Common myeloid progenitor, CD34-positive (primary cell): ENCODE data around the gene NRAP.

ENCODE experiments used
- CTCF ChIA-PET: fragments of 350-600 bp; sonication (Branson Sonifier 250); formaldehyde crosslinking; loops from one replicate; lab custom pipeline; 2021; ENCODE audit warnings: antibody characterized with exemption; lab: Charles Lee
- POLR2A ChIA-PET: fragments of 350-600 bp; sonication (Branson Sonifier 250); formaldehyde crosslinking; loops from one replicate; lab custom pipeline; 2021; ENCODE audit warnings: antibody characterized with exemption; lab: Charles Lee
- DNase-seq, 3 donors: peaks; one replicate each; pipeline versions ENCODE4 v3.0.0 to v3.0.0-alpha.2; 2013
- H3K27ac ChIP-seq, 2 experiments: 1 replicate in 1 of 2; 2 replicates in 1 of 2; pipeline ENCODE4 v1.7.0; 2013; ENCODE audit warnings: inconsistent platforms in 2 of 2, low read length in 2 of 2, mild to moderate bottlenecking in 2 of 2, low read depth in 1 of 2, moderate library complexity in 1 of 2; ENCODE audit not compliant: severe bottlenecking in 2 of 2, insufficient read depth in 1 of 2, poor library complexity in 1 of 2
- H3K27me3 ChIP-seq, 5 experiments: replicated peaks in 2 of 5; 1 replicate in 3 of 5; 2 replicates in 2 of 5; pipeline versions ENCODE4 v1.6.1 to v1.7.0; 2013; ENCODE audit warnings: low read length in 4 of 5, mild to moderate bottlenecking in 2 of 5, moderate library complexity in 2 of 5, inconsistent platforms in 1 of 5; ENCODE audit not compliant: insufficient read depth in 5 of 5, control insufficient read depth in 4 of 5
- H3K36me3 ChIP-seq, 4 experiments: 1 replicate in 2 of 4; 2 replicates in 2 of 4; pipeline versions ENCODE4 v1.6.1 to v1.7.0; 2013; ENCODE audit warnings: low read length in 3 of 4, control low read depth in 1 of 4, mild to moderate bottlenecking in 1 of 4; ENCODE audit not compliant: control insufficient read depth in 4 of 4, insufficient read depth in 4 of 4
- H3K4me1 ChIP-seq, 4 experiments: 1 replicate in 3 of 4; 2 replicates in 1 of 4; pipeline versions ENCODE4 v1.6.1 to v1.7.1; 2013; ENCODE audit warnings: low read length in 3 of 4, mild to moderate bottlenecking in 3 of 4, control low read depth in 1 of 4, inconsistent platforms in 1 of 4, moderate library complexity in 1 of 4; ENCODE audit not compliant: control insufficient read depth in 4 of 4, insufficient read depth in 4 of 4; ENCODE audit errors: control extremely low read depth in 1 of 4
- H3K4me3 ChIP-seq, 7 experiments: 1 replicate in 4 of 7; 2 replicates in 3 of 7; pipeline versions ENCODE4 v1.5.1 to v1.7.0; 2013; ENCODE audit warnings: mild to moderate bottlenecking in 7 of 7, low read length in 6 of 7, moderate library complexity in 6 of 7, inconsistent platforms in 2 of 7, low read depth in 2 of 7, control low read depth in 1 of 7; ENCODE audit not compliant: insufficient read depth in 4 of 7, control insufficient read depth in 1 of 7; ENCODE audit errors: extremely low read depth in 1 of 7
- H3K9me3 ChIP-seq, 5 experiments: 1 replicate in 4 of 5; 2 replicates in 1 of 5; pipeline versions ENCODE4 v1.6.1 to v1.7.1; 2013; ENCODE audit warnings: low read length in 4 of 5, mild to moderate bottlenecking in 2 of 5, inconsistent platforms in 1 of 5, low read depth in 1 of 5, moderate library complexity in 1 of 5; ENCODE audit not compliant: control insufficient read depth in 4 of 5, insufficient read depth in 2 of 5; ENCODE audit errors: control extremely low read depth in 1 of 5
- WGBS: methylation state at CpG from one replicate; pipeline ENCODE4 v1.1.5; 2013; ENCODE audit not compliant: insufficient coverage; 5-methylcytosine and 5-hydroxymethylcytosine counted together

Gene NRAP

DNA sequence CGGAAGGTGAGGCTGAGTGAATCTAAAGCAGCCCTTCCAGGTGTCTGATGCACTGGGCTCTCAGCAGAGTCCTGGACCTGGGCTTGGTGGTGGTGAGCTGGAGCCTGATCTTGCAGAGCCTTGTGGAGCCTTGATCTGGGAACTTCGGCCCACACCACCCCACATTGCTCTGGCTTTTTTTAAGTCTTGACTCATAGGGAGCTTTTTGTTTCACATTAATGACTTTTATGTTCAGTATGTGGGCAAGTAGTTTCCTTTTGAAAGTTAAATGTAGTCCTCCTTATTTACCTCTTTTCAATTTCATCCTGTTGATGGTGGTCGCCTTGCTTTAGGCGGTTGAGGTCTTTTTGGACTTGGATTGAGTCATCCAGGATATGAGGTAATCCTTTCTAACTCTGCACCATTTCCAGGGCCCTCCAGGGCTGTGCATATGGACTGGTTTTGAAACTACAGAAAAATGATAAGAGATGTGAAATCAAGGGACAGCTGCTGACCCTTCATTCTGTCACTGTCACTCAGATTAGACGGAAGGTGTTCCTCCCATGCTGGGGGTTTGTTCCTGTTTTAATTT is 2.9 kb upstream of the NRAP start:
- ChIA-PET CTCF (no interaction called here), POLR2A (no interaction called here)
- peaks cover 0 to 5% (median 0%) of the 10 kb centered on the region in 4 experiments for H3K4me1 ChIP-seq
- H3K27ac ChIP-seq: no peak overlapping the region
- H3K4me3 ChIP-seq: no peak overlapping the region
- 92% methylated on average over 2 of the region's 5 CpGs for WGBS
- no peaks in the 10 kb centered on the region for H3K36me3 ChIP-seq
- no peaks in the 10 kb centered on the region for H3K27me3 ChIP-seq
- DNase-seq: peak in 2 of 3 donors; percentile 54 to 57
- peaks cover 0 to 9% (median 5%) of the 10 kb centered on the region in 5 experiments for H3K9me3 ChIP-seq

DNA sequence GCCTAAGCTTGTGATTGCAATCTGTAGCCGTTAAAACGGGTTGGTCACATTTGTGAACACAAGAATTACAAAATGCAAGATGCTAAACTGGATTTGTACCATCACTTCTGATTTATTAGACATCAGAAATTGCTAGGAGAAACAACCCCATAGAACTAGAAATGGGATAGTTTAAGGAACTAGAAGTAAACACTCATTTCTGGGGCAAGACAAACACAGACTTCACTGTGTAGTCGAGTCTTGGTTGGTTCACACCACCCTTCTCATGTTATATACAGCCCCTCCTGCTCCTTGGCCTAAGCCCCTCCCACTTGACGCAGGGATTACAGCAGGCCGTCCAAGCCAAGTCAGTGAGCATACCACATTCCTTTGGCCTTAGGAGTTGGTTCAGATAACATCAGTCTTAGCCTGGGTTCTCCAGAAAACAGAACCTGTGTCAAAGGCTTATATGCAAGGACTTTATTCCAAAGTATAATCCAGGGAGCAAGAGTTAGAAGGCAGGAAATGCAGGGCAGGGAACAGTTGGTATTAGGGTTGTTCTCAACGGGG is 2.0 kb upstream of the NRAP start:
- H3K27me3 ChIP-seq: no peaks in the 10 kb centered on the region
- no peak for DNase-seq
- no peak overlapping the region for H3K4me3 ChIP-seq
- WGBS: 90% methylated on average over 5 of the region's 6 CpGs
- H3K4me1 ChIP-seq: peaks cover 0 to 5% (median 0%) of the 10 kb centered on the region in 4 experiments
- H3K36me3 ChIP-seq: no peaks in the 10 kb centered on the region
- no peak overlapping the region for H3K27ac ChIP-seq
- H3K9me3 ChIP-seq: peaks cover 0 to 8% (median 5%) of the 10 kb centered on the region in 5 experiments
- POLR2A ChIA-PET: no interaction called here
- CTCF ChIA-PET: no interaction called here

DNA sequence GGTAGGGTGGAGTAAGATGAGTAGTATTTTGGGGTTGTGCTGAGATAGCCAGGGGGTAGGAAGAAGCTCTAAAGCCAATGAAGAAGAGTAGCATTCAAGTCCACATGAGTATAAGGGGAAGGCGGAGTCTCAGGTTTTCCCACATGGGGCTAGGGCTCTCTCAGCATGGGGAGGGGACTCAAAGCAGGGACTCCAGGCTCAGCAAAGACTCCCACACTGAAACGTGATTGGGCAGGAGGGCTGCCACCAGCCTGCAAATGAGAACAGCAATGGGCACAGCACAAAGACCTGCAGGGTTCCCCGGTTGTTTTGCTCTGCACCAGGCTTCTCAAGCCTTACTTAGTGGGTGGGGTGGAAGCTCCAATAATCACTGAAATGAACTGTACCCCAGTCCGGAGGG is 1.5 kb upstream of the NRAP start:
- POLR2A ChIA-PET: no interaction called here
- CTCF ChIA-PET: no interaction called here
- WGBS: 100% methylated on average over 3 of the region's 4 CpGs

DNA sequence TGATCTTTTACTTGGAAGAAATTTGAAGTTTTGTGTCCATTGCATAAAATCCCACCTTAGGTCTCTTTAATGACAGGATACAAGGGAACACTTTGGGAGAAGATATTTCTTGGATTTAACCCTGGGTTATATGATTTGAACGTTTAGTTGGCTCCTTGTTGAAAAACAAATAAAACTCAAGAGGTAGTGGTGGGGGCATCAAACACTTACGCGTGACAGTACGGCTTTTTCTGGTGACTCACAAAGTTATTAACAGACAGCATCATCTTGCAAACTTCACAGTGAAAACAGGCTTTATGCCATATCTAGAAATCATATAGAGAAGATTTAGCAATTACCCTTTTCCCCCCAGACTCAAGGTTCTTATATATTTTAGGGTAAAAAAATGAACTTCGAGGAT is 699 bp downstream of the NRAP start:
- Histone ChIP-seq H3K9me3 (no peaks in the 10 kb centered on the region), H3K4me1 (peaks cover 0 to 5% (median 0%) of the 10 kb centered on the region in 4 experiments), H3K36me3 (no peaks in the 10 kb centered on the region), H3K27ac (no peak overlapping the region), H3K27me3 (peaks cover 0 to under 1% (median 0%) of the 10 kb centered on the region in 5 experiments), H3K4me3 (no peak overlapping the region)
- CTCF ChIA-PET: no interaction called here
- 90% methylated on average over 2 of the region's 5 CpGs for WGBS
- no peak for DNase-seq
- POLR2A ChIA-PET: no interaction called here

More for the DNA sequence above, 1.5 kb upstream of the NRAP start:
- no peak for DNase-seq
- Histone ChIP-seq H3K36me3 (no peaks in the 10 kb centered on the region), H3K9me3 (peaks cover 0 to 2% (median 1%) of the 10 kb centered on the region in 5 experiments), H3K4me1 (peaks cover 0 to 5% (median 0%) of the 10 kb centered on the region in 4 experiments), H3K27ac (no peak overlapping the region), H3K27me3 (no peaks in the 10 kb centered on the region), H3K4me3 (no peak overlapping the region)

DNA sequence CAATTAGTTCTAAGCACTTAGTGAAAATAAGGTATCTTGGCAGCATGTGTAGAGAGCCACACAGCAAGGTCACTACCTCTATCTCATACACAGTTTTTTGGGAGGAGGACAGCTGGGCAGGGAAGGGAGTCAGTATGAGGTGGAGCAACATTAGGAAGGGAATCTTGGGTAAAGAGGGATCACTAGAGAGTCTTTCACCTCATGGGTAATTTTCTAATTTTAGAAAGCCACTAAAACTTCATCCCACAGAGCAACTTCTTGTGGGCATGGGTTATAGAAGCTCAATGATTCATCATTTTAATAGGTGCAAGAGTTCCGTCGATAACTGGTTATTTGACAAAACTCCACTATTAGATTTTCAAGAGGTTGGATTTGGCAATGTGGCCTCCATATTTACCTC is 2.5 kb downstream of the NRAP start:
- POLR2A ChIA-PET: no interaction called here

DNA sequence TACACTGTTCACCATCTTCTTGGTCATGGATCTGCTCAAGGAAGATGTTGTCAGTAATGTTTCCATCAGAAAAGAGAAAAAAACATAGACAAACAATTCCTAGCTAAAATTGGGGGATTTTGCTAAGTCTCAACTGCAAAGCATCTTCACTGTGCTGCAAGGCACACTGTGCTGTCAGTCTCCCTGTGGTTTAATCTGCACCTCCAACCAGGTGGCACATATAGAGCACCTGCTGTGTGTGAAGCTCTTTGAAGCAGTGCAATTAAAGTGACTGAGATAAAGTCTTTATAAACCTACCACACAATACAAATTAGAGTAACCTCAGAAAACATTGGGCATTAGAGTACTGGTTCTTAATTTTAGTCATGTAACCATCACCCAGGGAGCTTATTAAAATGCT is 6.3 kb downstream of the NRAP start:
- no peak for DNase-seq
- CTCF ChIA-PET: no interaction called here
- H3K27me3 ChIP-seq: peaks cover 0 to 4% (median 0%) of the 10 kb centered on the region in 5 experiments

More for the DNA sequence above, 2.5 kb downstream of the NRAP start:
- no peak for DNase-seq
- Histone ChIP-seq H3K27me3 (peaks cover 0 to 2% (median 0%) of the 10 kb centered on the region in 5 experiments), H3K9me3 (no peaks in the 10 kb centered on the region), H3K4me3 (no peak overlapping the region), H3K36me3 (no peaks in the 10 kb centered on the region), H3K27ac (no peak overlapping the region), H3K4me1 (no peaks in the 10 kb centered on the region)
- 100% methylated on average over 2 of the region's 2 CpGs for WGBS
- CTCF ChIA-PET: interaction anchor here (1.1 kb wide), 1 partner anchor 18 kb away, joined by 3 read pairs; no protein-coding TSS in a partner anchor

DNA sequence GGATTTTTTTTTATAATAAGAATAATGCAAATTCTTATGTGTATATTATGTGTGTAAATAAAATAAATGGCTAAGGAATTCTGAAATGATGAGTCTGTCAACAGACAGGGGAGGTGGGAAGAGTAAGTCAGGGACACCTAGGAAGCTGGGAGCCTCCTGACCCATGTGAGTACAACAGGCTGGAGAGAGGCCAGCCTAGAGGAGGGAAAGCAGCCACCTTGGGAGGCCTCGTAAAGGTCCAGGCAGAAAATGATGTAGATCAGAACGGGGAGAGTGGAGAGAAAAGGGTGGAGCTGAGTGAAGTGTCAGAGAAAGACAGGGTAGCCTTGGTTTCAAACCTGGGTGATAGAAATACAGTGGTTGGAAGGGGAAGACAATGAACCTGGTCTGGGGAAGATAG is 6.9 kb downstream of the NRAP start:
- no peaks in the 10 kb centered on the region for H3K4me1 ChIP-seq
- no peak overlapping the region for H3K27ac ChIP-seq
- no peaks in the 10 kb centered on the region for H3K36me3 ChIP-seq
- ChIA-PET POLR2A (no interaction called here), CTCF (no interaction called here)
- DNase-seq: no peak
- no peak overlapping the region for H3K4me3 ChIP-seq
- 79% methylated on average over 2 of the region's 2 CpGs for WGBS
- H3K27me3 ChIP-seq: peaks cover 0 to 4% (median 0%) of the 10 kb centered on the region in 5 experiments
- H3K9me3 ChIP-seq: no peaks in the 10 kb centered on the region

More for the DNA sequence above, 6.3 kb downstream of the NRAP start:
- no peaks in the 10 kb centered on the region for H3K9me3 ChIP-seq
- H3K4me1 ChIP-seq: no peaks in the 10 kb centered on the region
- POLR2A ChIA-PET: no interaction called here
- no peak overlapping the region for H3K4me3 ChIP-seq
- H3K36me3 ChIP-seq: no peaks in the 10 kb centered on the region
- no peak overlapping the region for H3K27ac ChIP-seq
